NCI-H226 (cell line): ENCODE data around the gene MFAP3.
"Not testable (repeated sequence)": the region's sequence is repeated elsewhere in the genome, so short reads cannot be mapped to it uniquely, and the experiment has no call there.

ENCODE experiments used
- DNase-seq: peaks from one replicate; pipeline ENCODE4 v3.0.0-alpha.2; 2015

The MFAP3 gene

DNA sequence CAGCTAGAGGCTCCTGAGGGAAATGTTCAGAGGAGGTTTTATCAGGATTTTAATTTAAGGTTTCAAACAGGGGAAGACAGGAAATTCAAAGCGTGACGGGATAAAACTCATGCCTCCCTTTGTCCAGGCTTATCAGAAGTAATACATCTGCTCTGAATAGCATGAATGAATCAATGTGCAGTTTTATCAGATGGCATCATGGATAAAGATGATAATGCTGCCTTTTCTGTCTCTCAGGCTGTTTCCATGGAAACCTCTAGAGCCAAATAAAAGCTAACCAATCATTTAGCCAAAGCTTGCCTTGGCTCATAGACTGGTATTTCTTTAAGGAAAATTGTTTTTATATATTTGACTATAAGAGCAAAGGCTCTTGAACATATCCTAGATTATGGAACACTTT lies 16.4 kb downstream of the MFAP3 start:
- no peak for DNase-seq

DNA sequence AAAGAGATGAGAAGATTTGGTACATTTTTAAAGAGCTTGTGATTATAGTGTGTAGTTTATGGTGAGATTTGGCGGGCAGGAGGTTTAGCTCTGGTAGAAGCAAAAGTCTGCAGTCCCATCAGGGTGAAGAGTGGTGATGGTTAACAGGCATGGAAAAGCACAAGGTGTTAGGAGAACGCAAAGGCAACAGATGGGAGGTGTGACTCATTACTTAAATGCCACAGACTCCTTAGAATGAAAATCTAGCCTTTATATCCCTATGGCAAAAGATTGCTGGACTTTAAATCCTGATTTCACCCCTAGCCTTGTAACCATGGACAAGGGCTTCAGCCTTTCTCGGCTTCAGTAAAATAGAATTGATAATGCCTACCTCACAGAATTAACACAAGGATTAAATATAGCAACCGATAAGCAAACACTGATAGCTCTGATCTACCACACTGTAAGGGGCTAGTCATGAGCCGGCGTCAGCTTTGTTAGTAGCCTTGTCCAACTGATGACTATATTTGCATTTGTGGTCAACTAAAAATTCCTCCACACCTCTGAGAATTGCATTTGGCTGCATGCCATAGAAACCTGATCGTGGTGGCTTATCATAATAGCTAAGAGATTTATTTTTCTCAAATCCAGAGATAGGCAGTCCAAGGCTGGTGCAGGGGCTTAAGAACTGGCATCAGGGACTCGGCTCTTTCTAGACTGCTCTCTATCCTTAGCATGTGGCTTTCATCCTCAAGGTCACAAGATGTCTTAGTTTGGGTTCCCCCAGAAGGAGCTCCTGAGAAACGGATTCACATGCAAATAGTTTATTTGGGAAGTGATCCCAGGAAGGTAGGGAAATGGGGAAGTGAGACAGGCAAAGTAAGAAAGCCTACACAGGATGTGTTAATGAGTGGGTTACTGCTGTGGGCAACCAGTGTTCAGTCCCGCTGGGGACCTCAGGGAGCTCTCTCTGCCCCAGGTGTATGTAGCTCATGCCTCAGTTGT lies 19.6 kb downstream of the MFAP3 start:
- peak; percentile 55 for DNase-seq

DNA sequence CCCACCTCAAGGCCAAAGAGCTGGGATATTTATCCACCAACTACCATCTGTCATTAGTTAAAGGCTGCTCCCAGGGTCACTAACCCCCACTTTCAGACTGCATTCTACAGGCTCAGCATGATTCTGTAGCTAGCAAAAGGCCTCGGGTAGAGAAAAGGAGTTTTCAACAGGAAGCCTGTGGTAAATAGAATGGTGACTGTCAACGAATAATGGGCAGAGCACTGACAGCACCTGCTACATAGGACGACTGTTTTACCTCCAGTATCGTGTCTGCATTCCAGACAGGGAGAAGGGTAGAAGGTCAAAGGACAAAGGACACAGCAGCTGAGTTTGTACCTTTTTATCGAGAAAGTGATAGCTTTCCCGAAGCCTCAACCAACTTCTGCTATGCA lies 20.3 kb downstream of the MFAP3 start:
- no peak for DNase-seq

DNA sequence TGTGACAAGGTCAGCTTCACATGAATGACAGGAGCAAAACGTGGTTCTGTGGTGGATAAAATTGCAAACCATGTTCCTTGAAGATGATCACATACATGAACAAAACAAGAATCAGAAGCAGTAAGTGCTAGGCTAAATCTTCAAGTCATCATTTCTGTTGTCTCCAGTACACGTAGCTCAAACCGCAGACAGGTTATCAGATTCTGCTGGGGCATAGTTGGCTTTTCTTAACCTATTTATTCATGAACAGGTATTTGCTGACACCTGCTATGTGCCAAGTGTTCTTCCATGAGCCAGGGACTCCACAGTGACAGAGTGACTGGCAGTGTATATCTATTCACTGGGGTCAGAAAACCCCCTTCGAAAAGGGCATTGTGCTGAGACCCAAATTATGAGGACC lies 20.8 kb downstream of the MFAP3 start:
- DNase-seq, result no peak

DNA sequence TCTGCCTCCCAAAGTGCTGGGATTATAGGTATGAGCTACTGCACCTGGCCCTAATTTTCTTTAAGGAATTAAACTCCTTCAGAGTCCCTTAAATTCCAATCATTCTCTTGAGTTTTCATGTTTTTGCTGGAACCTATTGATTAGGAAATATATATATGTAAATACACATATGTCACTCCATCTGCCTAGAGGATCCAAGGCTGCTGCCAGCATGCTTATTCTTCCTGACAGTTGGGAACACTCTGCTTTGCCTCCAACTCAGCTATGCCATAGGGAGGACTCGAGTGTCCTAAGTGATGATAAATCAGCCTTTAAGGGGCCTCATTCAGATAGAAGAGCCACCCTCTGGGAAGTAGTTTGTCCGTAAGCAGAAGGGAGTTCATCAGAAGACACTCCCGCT lies 21.8 kb downstream of the MFAP3 start:
- no peak for DNase-seq

DNA sequence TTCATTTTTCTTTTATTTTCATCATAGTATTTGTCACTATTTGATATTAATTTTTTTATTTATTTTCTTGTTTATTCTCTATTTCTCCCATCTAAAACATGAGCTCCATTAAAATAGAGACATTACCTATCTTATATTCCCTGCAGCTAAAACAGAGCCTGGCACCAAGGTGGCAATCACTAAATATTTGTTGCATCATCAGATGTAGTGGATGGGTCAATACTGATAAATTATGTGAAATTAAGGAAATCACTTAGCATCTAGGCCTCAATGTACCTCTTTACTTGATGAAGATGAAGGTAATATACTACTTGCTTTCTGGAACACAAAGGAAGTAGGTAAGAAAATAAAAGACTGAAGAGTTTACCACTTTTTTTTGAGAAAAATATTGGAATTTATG lies 24.6 kb downstream of the MFAP3 start:
- no peak for DNase-seq

DNA sequence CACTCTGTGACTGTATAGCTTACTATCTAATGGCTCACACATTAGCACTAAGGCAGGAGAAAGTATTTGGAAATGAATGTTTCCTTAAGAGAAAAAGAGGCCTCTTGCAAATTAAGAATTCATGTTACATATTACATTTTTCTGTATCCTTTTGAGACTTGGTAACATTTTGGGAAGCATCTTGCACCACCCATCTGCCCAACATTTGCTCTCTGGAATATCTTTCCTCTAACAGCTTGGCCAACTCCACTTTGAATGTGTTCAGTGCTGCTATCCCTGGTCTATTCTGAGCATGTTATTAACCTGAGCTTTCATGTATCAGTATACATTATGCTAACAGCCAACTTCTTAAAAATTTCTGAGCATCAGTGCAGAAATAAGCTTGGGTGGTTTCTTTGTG lies 27.2 kb downstream of the MFAP3 start:
- DNase-seq, result no peak

DNA sequence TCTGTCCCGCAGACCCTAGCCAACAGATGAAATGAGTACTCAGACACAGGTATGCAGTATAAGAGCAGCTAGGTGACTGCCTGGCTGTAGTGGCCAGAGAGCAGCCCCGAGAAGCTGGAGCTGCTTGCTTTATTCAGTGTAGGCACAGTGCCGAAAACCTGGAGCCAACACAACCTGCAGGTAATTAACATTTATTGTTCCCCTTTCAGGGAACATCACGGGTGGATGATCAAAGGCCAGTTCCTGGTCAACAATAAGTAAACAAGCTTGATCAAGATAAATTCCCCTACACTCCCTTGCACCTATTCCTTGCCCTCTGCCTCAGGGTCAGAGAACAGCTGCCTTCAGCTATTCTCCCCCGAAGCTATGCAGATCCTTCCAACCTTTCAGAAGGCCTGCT lies 31.1 kb downstream of the MFAP3 start:
- DNase-seq, result not testable (repeated sequence)

DNA sequence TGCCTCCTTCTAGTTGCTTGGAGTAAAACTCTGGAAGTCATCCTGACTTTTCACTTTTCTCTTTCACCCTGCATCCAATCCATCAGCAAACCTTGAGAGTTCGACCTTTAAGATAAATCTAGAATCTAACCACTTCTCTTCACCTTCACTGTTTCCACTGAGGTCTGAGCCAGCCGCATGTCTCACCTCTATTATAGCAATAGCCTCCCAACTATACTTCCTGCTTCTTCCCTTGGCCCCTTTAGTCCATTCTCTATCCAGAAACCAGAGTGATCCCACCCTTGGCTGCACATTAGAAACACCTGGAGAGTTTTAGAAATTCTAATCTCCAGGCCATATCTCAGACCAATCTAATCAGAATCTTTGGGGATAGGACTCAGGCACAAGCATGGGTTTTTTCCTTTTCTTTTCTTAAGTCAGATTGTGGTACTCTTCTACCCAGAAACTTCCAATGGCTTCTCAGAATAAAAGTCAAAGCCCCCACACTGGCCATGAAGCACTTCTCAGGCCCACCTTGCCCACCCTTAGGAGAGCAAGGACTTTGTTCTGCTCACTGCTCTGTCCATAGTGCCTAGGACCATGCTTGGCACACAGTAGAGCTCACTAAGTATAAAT lies 33.1 kb downstream of the MFAP3 start:
- no peak for DNase-seq

DNA sequence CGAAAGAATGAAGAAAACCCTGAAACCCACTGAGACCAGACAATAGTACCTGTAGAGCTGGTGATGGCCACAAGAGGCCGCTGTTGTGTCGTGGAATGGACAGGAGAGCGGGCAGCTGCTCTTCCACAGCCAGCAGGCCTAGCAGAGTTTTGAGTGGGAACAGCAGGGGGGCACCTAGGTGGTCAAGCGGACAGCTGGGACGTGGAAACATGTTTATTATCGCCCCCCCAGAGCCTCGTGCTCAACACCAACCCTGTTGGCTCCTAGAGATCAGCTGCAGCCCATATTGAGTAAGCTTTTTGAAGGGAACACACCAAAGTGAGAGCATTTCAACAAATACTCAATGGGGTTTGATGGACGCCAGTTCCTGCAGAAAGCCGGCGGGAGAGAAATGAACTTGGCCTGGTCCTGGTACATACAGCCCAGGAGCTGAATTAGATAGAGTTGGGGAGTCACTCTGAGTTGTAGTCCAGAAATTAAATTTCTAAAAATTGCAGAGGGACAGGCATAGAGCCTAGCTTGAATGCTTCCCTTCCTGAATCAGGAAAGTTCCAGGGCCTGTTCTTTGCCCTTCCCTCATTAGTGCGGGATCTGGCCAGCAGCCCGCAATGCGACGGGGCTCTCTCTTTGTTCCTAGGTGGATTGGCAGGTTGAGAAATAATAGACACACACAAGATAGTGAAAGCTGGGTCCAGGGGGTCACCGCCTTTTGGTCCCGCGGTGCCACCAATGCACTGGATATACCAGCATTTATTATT lies 33.8 kb downstream of the MFAP3 start:
- peak; percentile 10 for DNase-seq

DNA sequence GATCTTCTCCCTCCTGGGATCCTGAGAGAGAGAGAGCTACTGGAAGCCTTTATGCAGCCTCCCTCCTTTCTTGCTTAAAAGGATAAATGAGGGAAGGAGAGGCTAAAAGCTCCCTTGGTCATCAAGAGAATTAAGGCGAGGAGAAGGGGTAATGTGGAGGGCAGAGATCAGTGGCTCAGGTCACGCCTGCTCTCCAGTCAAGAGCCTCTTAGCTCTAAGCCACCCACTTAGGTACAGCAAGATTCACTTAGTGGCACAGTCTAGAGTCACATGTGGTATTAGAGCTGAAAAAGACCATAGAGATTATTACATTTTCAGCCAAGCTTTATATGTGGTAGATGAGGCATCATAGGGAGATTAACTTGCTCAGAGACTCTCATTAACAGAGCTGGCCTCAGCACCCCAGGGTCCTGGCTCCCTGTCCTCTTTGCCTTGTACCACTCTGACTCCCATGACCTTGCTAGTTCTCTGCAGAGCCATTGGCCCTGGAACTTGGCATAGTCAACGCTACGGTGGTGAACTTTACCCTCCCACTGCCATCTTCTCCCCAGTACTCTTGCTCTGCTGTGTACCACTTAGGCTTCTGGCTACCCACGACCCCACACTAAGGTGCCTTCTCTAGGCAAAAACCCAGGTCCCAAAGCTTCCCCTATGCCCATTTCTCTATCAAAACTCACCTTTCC lies 37.6 kb downstream of the MFAP3 start:
- DNase-seq, result no peak

DNA sequence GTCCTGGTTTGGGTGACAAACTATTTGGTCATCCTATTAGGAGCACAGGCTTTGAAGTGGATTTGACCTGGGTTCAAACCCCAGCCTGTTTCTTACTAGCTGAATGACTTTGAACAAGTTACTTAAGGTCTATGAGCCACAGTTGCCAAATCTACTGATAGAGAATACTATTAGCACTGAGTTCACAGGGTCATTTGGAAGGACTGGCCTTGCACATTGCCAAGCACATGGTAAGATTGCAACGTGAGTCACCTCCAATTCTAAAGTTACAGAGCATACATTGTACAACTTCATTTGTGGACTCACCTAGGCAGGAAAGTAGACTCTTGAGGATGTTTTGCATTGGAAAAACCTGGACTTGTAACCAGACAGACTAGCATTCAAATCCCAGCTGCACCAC lies 38.9 kb downstream of the MFAP3 start:
- DNase-seq, result peak; percentile 7

DNA sequence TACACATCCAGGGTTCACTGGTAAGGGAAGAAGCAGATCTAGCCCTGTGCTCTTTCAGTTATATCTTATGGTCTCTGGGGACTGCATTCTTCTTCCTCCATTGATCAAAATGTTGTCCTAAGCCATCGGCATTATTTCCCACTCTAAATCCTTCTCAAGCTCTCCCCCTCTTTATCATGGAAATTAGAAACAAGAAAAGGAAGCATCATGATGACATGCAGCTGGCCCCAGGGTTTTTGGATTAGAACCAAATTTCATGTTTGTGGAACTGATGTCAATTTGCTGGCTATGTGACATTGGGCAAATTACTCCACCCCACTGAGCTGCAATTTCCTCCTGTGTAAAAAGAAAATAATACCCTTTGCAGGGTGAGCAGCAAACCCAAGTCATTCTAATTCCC lies 39.5 kb downstream of the MFAP3 start:
- DNase-seq, result no peak

DNA sequence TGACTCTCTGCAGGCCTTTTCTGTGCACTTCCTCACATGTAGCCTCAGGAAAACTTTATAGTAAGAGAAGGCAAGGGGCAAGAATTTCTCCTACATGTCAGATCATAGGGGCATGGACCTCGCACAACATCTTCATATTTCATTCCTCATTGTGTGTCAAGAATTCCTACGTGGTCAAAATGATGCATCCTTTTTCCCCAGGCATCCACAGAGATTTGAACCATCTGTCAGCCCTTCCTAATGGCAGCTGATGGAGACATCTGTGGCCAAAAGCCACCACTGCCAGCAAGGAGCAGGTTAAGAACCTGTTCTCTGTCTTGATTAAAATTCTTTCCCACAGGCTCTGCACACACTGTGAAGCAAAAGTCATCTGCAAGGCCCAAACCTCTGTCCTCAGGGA lies 42.5 kb downstream of the MFAP3 start:
- DNase-seq, result no peak

DNA sequence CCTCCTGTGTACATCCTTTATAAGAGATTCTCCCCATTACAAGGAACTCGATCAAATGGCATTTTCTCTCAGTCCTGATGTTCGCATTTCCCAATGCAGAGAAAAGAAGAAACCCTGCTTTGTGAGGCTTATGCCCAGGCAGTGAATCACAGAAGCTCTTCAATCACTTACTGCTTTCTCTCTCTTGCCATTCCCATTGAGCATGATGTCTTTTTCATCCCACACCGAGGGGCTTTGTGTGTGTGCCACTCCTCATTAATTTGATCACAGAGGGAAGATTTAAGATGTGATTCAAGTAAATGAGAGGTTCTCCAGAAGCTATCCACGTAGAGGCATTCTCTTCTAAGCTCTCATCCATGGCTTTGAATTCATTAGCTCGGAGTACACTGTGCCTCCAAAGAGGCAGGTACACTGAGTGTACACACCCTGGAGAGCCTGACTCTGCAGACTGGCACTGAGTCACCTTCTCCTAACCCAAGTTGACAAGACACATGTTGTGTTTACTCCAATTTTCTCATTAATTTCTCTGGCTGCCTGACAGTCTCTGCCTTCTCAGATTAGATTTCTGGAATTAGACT lies 45.4 kb downstream of the MFAP3 start:
- no peak for DNase-seq

DNA sequence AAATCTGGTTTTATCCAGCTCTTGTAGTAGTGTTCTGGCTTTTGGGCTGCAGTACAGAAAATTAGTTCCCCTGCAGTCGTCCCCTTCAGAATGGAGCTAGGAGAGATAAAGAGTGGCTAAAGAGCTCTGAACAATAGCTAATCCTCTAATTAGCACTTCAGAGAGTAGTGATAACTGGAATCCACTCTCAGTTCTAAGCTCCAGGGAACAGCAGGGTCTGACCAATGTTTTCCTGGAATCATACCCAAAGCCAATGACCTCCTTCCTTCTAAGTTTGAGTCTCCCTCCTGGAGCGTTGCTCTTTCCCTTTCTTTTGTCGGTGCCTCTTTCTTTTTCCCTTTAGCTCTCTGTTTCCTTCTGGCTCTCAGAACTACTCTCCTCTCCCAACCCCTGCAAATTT lies 47.4 kb downstream of the MFAP3 start:
- DNase-seq, result no peak

DNA sequence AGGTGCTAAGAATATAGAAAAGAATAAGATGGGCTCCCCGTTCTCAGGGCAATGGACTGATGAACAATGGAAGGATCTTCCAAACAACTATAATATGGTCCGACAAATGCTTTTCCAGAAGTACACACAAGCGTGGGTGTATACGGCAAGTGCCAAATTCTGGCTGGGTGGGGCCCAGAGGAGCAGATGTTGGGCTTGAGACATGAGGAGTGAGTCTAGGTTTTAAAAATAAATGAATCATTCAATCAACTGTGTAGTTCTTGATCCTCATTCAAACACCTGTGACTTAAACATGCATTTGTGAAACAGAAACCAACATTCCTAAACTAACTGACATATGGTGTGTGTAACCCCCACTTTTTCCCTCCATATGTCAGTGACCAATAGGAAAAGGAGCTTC lies 47.9 kb downstream of the MFAP3 start:
- DNase-seq, result no peak

DNA sequence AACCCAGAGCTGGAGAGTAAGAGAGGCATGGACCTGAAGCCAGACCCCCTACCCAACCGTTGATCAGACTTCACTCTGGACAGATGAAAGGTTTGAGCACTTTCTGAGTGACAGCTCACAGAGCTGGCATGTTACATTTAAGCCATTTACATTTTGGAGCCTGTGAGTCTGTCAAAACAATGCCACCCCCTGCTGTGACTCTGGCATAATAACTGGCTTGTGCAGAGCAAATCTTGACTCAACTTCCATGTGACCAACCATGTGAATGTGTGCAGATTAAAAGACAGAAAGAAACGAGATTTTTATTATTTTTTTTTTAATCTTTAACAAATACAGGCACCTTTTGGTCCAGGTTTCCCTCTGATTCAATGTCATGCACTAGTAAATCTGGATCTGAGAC lies 48.5 kb downstream of the MFAP3 start:
- no peak for DNase-seq

DNA sequence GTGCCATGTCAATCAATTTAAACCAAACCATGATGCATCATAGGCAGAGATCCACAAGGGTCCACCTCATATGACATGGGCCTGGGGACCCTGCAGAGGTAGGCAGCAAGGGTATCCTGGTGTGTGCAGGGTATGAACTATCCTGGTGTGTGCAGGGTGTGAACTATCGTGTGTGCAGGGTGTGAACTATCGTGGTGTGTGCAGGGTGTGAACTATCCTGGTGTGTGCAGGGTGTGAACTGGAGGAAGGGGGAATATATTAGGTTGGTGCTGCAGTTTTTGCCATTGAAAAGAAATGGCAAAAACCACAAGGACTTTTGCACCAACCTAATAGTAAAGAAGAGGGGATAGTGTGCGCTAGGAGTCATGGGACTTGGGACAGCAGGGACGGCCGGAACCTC lies 50.0 kb downstream of the MFAP3 start:
- no peak for DNase-seq

DNA sequence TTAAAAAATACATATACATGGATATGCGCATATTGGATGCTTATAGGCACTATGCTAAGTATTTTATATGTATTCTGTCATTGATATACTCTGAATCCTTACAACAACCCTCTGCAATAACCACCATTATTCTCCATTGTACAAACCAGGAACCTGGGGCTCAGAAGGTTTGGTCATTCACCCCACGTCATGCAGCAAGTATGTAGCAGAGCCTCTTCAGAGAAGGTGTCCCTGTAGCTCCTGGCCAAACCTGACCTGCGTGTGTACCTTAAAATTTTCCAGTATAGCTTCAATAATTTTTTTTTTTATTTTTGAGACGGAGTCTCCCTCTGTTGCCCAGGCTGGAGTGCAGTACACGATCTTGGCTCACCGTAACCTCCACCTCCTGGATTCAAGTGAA lies 51.9 kb downstream of the MFAP3 start:
- no peak for DNase-seq

DNA sequence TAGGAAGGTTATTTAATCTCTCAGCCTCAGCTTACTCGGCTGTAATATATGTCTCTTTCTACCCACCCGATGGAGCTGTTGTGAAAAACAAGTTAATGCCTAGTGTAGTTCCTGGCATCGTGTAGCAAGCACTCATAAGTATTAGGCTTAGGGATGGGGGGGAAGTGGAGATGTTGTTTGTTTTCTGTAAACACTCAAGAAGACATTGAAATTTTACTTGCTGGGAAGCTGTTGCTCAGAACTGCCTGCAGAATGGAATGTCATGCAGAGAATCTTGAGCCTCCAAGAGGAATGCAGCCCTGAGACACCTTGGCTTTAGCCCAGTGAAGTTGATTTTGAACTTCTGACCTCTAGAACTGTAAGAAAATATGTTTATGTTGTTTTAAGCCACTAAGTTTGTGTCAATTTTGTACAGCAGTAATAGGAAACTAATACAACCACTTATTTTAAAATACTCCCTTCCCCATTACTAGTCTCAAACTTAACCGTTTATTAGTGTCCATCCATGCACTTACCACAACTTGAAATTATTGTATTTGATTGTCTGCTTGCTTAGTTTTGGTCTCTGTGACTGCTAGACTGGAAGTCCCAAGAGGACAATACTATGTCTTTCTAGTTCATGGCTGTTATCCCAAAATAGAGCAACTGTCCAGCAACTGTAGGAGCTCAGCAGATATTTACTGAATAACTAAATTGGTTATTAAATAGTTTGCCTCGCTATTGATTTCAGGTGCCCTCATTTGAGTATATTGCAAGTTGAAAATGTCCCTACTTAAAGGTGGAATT lies 53.8 kb downstream of the MFAP3 start:
- DNase-seq, result no peak

DNA sequence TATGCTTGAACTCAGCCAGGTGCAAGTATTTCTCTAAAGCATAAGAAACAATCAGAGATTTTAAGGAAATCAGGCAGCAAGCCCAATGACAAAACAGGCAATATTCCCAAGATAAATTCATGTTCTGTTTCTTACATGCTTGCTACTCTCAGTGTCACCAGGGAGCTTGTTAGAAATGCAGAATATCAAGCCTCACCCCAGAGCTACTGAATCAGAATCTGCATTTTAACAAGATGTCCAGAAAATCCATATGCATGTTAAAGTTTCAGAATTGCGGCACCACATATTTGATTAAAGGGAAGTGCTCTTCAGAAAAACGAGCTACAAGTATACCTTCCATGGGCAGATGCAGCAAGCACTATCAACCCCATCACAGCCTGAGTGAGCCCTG lies 54.4 kb downstream of the MFAP3 start:
- DNase-seq, result no peak
